ENCODE data around the gene SCNN1B. TPM values are rescaled to one million over a fixed set of nuclear protein-coding genes. Genes with fewer than 3 reads are reported as not detected.

Gene SCNN1B
- total and polyA plus RNA-seq, 2 donors (not counting 1 experiment from before 2014, with no cell fraction given): not detected

- H3K79me2 ChIP-seq (ENCODE audit: control insufficient read depth, insufficient read depth, low read length): no peaks in the 10 kb centered on the region
- H3K4me3 ChIP-seq (replicated peaks in 1 of 4; ENCODE audit: control extremely low read depth in 1 of 4, insufficient read depth in 1 of 4, low read depth in 3 of 4, low read length in 4 of 4): no peak overlapping the region
- no peaks in the 10 kb centered on the region for H3K36me3 ChIP-seq (ENCODE audit: control insufficient read depth, insufficient read depth, low read length)
- no peaks in the 10 kb centered on the region for H3K9me3 ChIP-seq (ENCODE audit: control insufficient read depth, insufficient read depth, low read depth, low read length)
- no peak for DNase-seq (ENCODE audit: low read depth in 2 of 2)
- no peaks in the 10 kb centered on the region for H3K27me3 ChIP-seq (ENCODE audit: control insufficient read depth, insufficient read depth, low read length)
- H4K20me1 ChIP-seq (ENCODE audit: control insufficient read depth, extremely low read depth, insufficient read depth, low read length): no peaks in the 10 kb centered on the region
- no peak overlapping the region for H3K9ac ChIP-seq (ENCODE audit: insufficient read depth, low read length)
- H3K4me1 ChIP-seq (ENCODE audit: control insufficient read depth, extremely low read depth, insufficient read depth, low read length): no peaks in the 10 kb centered on the region
- H3K27ac ChIP-seq (ENCODE audit: insufficient read depth, low read length): no peak overlapping the region
- TF ChIP-seq, protein P1, sequence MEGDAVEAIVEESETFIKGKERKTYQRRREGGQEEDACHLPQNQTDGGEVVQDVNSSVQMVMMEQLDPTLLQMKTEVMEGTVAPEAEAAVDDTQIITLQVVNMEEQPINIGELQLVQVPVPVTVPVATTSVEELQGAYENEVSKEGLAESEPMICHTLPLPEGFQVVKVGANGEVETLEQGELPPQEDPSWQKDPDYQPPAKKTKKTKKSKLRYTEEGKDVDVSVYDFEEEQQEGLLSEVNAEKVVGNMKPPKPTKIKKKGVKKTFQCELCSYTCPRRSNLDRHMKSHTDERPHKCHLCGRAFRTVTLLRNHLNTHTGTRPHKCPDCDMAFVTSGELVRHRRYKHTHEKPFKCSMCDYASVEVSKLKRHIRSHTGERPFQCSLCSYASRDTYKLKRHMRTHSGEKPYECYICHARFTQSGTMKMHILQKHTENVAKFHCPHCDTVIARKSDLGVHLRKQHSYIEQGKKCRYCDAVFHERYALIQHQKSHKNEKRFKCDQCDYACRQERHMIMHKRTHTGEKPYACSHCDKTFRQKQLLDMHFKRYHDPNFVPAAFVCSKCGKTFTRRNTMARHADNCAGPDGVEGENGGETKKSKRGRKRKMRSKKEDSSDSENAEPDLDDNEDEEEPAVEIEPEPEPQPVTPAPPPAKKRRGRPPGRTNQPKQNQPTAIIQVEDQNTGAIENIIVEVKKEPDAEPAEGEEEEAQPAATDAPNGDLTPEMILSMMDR (conservative IDR thresholded peaks at IDR 0.05 in 1 of 2, IDR thresholded peaks at IDR 0.05 in 1 of 2; ENCODE audit: low read depth in 1 of 2, low read length in 2 of 2): no peak
- no peak for TF ChIP-seq EZH2 (IDR thresholded peaks at IDR 0.05; ENCODE audit: low read length, missing control alignments)
- no peak overlapping the region for H3K4me2 ChIP-seq (ENCODE audit: extremely low read depth, insufficient read depth, low read length)
- no peak overlapping the region for H2AFZ ChIP-seq (ENCODE audit: low read length)
Measured at GRCh38 chr16:23310744-23311143, 8.6 kb downstream of the SCNN1B start.

- H3K79me2 ChIP-seq (ENCODE audit: control insufficient read depth, insufficient read depth, low read length): no peaks in the 10 kb centered on the region
- H3K27me3 ChIP-seq (ENCODE audit: control insufficient read depth, insufficient read depth, low read length): no peaks in the 10 kb centered on the region
- H3K27ac ChIP-seq (ENCODE audit: insufficient read depth, low read length): no peak overlapping the region
- no peak overlapping the region for H3K4me2 ChIP-seq (ENCODE audit: extremely low read depth, insufficient read depth, low read length)
- H4K20me1 ChIP-seq (ENCODE audit: control insufficient read depth, extremely low read depth, insufficient read depth, low read length): no peaks in the 10 kb centered on the region
- H3K4me1 ChIP-seq (ENCODE audit: control insufficient read depth, extremely low read depth, insufficient read depth, low read length): no peaks in the 10 kb centered on the region
- H3K9me3 ChIP-seq (ENCODE audit: control insufficient read depth, insufficient read depth, low read depth, low read length): no peaks in the 10 kb centered on the region
- DNase-seq (ENCODE audit: low read depth in 2 of 2): no peak
- TF ChIP-seq, protein P1 (conservative IDR thresholded peaks at IDR 0.05 in 1 of 2, IDR thresholded peaks at IDR 0.05 in 1 of 2; ENCODE audit: low read depth in 1 of 2, low read length in 2 of 2): no peak
- no peak for TF ChIP-seq EZH2 (IDR thresholded peaks at IDR 0.05; ENCODE audit: low read length, missing control alignments)
- H3K4me3 ChIP-seq (replicated peaks in 1 of 4; ENCODE audit: control extremely low read depth in 1 of 4, insufficient read depth in 1 of 4, low read depth in 3 of 4, low read length in 4 of 4): no peak overlapping the region
- no peak overlapping the region for H3K9ac ChIP-seq (ENCODE audit: insufficient read depth, low read length)
- H3K36me3 ChIP-seq (ENCODE audit: control insufficient read depth, insufficient read depth, low read length): no peaks in the 10 kb centered on the region
- H2AFZ ChIP-seq (ENCODE audit: low read length): no peak overlapping the region
Measured at GRCh38 chr16:23316232-23316631, 14.1 kb downstream of the SCNN1B start.

GRCh38 chr16:23316634-23317265 is 14.6 kb downstream of the SCNN1B start:
- H3K27me3 ChIP-seq (ENCODE audit: control insufficient read depth, insufficient read depth, low read length): no peaks in the 10 kb centered on the region
- no peak overlapping the region for H2AFZ ChIP-seq (ENCODE audit: low read length)
- no peak overlapping the region for H3K4me3 ChIP-seq (replicated peaks in 1 of 4; ENCODE audit: control extremely low read depth in 1 of 4, insufficient read depth in 1 of 4, low read depth in 3 of 4, low read length in 4 of 4)
- no peaks in the 10 kb centered on the region for H4K20me1 ChIP-seq (ENCODE audit: control insufficient read depth, extremely low read depth, insufficient read depth, low read length)
- no peaks in the 10 kb centered on the region for H3K36me3 ChIP-seq (ENCODE audit: control insufficient read depth, insufficient read depth, low read length)
- TF ChIP-seq, protein P1 (conservative IDR thresholded peaks at IDR 0.05 in 1 of 2, IDR thresholded peaks at IDR 0.05 in 1 of 2; ENCODE audit: low read depth in 1 of 2, low read length in 2 of 2): no peak
- TF ChIP-seq EZH2 (IDR thresholded peaks at IDR 0.05; ENCODE audit: low read length, missing control alignments): no peak
- no peaks in the 10 kb centered on the region for H3K4me1 ChIP-seq (ENCODE audit: control insufficient read depth, extremely low read depth, insufficient read depth, low read length)
- no peak overlapping the region for H3K9ac ChIP-seq (ENCODE audit: insufficient read depth, low read length)
- H3K79me2 ChIP-seq (ENCODE audit: control insufficient read depth, insufficient read depth, low read length): no peaks in the 10 kb centered on the region
- no peak for DNase-seq (ENCODE audit: low read depth in 2 of 2)
- H3K9me3 ChIP-seq (ENCODE audit: control insufficient read depth, insufficient read depth, low read depth, low read length): no peaks in the 10 kb centered on the region
- H3K4me2 ChIP-seq (ENCODE audit: extremely low read depth, insufficient read depth, low read length): no peak overlapping the region
- no peak overlapping the region for H3K27ac ChIP-seq (ENCODE audit: insufficient read depth, low read length)
